ENCODE measurements around the gene JOSD2. TPM values are rescaled to one million over a fixed set of nuclear protein-coding genes. Genes with fewer than 3 reads are reported as not detected.

Gene JOSD2
- total RNA-seq, 6 donors from 2014 or later, result 22.6 to 59.2 (median 40.1) TPM

DNA sequence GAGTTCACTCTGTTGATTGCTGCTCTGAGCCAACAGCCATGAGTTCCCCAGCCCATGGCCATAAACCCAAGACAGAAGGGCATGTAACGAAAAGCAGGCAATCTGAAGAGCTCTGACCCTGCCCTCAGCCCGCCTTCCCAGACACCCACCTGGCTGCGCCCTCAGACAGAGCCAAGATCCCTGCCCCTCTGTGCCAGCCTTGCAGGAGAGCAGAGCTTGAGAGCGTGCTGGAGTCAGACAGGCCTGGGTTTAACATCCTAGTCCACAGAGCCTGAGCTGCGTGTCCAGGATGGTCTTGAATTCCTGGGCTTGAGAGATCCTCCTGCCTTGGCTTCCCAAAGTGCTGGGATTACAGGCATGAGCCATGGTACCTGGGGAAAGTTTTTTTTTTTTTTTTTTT, 53.7 kb downstream of the JOSD2 start:
- 89 to 97% methylated on average over 2 to 5 of the region's 5 CpGs for whole genome bisulfite sequencing, 2 donors

More for the DNA sequence above, 53.7 kb downstream of the JOSD2 start:
- H3K27ac ChIP-seq, result no peak overlapping the region
- no peaks in the 10 kb centered on the region for H3K4me1 ChIP-seq
- no peaks in the 10 kb centered on the region for H3K36me3 ChIP-seq
- ATAC-seq (ENCODE audit: low FRiP score in 2 of 2) (no peak), DNase-seq (no peak)
- peaks cover 0 to 11% (median 4%) of the 10 kb centered on the region in 4 donors for H3K27me3 ChIP-seq
- TF ChIP-seq EP300 (IDR thresholded peaks at IDR 0.05), result no peak
- TF ChIP-seq, protein P1, sequence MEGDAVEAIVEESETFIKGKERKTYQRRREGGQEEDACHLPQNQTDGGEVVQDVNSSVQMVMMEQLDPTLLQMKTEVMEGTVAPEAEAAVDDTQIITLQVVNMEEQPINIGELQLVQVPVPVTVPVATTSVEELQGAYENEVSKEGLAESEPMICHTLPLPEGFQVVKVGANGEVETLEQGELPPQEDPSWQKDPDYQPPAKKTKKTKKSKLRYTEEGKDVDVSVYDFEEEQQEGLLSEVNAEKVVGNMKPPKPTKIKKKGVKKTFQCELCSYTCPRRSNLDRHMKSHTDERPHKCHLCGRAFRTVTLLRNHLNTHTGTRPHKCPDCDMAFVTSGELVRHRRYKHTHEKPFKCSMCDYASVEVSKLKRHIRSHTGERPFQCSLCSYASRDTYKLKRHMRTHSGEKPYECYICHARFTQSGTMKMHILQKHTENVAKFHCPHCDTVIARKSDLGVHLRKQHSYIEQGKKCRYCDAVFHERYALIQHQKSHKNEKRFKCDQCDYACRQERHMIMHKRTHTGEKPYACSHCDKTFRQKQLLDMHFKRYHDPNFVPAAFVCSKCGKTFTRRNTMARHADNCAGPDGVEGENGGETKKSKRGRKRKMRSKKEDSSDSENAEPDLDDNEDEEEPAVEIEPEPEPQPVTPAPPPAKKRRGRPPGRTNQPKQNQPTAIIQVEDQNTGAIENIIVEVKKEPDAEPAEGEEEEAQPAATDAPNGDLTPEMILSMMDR (IDR thresholded peaks at IDR 0.05), result no peak
- TF ChIP-seq POLR2A (IDR thresholded peaks at IDR 0.05), result no peak
- TF ChIP-seq POLR2AphosphoS5 (IDR thresholded peaks at IDR 0.05), result no peak
- H3K9me3 ChIP-seq, result no peaks in the 10 kb centered on the region
- no peak overlapping the region for H3K4me3 ChIP-seq

Other genes with a start within 250 kb of the JOSD2 start
- gene KCNC3, start 181.8 kb downstream of the JOSD2 start, total RNA-seq, result 10 to 100 TPM in 4 of 6 donors, 1 to 10 TPM in 2; 3.8 to 15.7 (median 12.2) TPM
- 1,000 to 10,000 TPM; 1,043 to 3,140 (median 1,660) TPM for gene NAPSA, start 145.6 kb downstream of the JOSD2 start, total RNA-seq
- 100 to 1,000 TPM in 4 of 6 donors, 10 to 100 TPM in 2; 98.3 to 170 (median 123) TPM for gene NR1H2, start 134.7 kb downstream of the JOSD2 start, total RNA-seq
- gene POLD1, start 126.8 kb downstream of the JOSD2 start, total RNA-seq, result 10 to 100 TPM; 20.5 to 66.0 (median 44.0) TPM
- 1 to 10 TPM in 1 of 6 donors, under 1 TPM in 3, not detected in 2; 0.13 to 2.1 (median 0.56) TPM for gene SPIB, start 92.3 kb downstream of the JOSD2 start, total RNA-seq
- gene MYBPC2, start 78.3 kb downstream of the JOSD2 start, total RNA-seq, result under 1 TPM in 2 of 6 donors, not detected in 4; 0.09 to 0.17 TPM
- 100 to 1,000 TPM in 4 of 6 donors, 10 to 100 TPM in 2; 83.8 to 155 (median 121) TPM for gene EMC10, start 34.7 kb downstream of the JOSD2 start, total RNA-seq
- gene GARIN5A, start 34.3 kb downstream of the JOSD2 start, total RNA-seq, result 10 to 100 TPM in 1 of 6 donors, 1 to 10 TPM in 4, not detected in 1; 2.4 to 10.1 (median 3.0) TPM
- not detected for gene ASPDH, start 2.7 kb upstream of the JOSD2 start, total RNA-seq
- gene LRRC4B, start 57.2 kb upstream of the JOSD2 start, total RNA-seq, result 1 to 10 TPM in 4 of 6 donors, under 1 TPM in 2; 0.69 to 5.1 (median 1.7) TPM
- 1 to 10 TPM in 3 of 6 donors, under 1 TPM in 2, not detected in 1; 0.67 to 3.6 (median 1.4) TPM for gene SYT3, start 128.7 kb upstream of the JOSD2 start, total RNA-seq
- gene C19orf81, start 138.3 kb upstream of the JOSD2 start, total RNA-seq, result 10 to 100 TPM in 1 of 6 donors, 1 to 10 TPM in 4, not detected in 1; 1.7 to 24.4 (median 3.1) TPM
- under 1 TPM in 2 of 6 donors, not detected in 4; 0.40 to 0.54 TPM for gene SHANK1, start 208.6 kb upstream of the JOSD2 start, total RNA-seq
- gene CLEC11A, start 212.2 kb upstream of the JOSD2 start, total RNA-seq, result 10 to 100 TPM in 4 of 6 donors, 1 to 10 TPM in 2; 3.9 to 19.6 (median 15.9) TPM